Measurements from ENCODE around the gene RNF135. TPM values are rescaled to one million over a fixed set of nuclear protein-coding genes. Genes with fewer than 3 reads are reported as not detected.
"Not testable (repeated sequence)": the region's sequence is repeated elsewhere in the genome, so short reads cannot be mapped to it uniquely, and the experiment has no call there.

The RNF135 gene
- total and polyA plus RNA-seq, 2 donors (not counting 1 experiment from before 2014, with no cell fraction given), result 13.4 to 15.2 TPM

GRCh38 chr17:31031841-31032240, 61.0 kb downstream of the RNF135 start:
- no peak for TF ChIP-seq EZH2 (IDR thresholded peaks at IDR 0.05; ENCODE audit: low read length, missing control alignments)
- TF ChIP-seq CTCF (conservative IDR thresholded peaks at IDR 0.05 in 1 of 2, IDR thresholded peaks at IDR 0.05 in 1 of 2; ENCODE audit: low read depth in 1 of 2, low read length in 2 of 2), result no peak
- no peak overlapping the region for H3K9ac ChIP-seq (ENCODE audit: insufficient read depth, low read length)
- no peaks in the 10 kb centered on the region for H3K27me3 ChIP-seq (ENCODE audit: control insufficient read depth, insufficient read depth, low read length)
- no peak overlapping the region for H3K27ac ChIP-seq (ENCODE audit: insufficient read depth, low read length)
- no peaks in the 10 kb centered on the region for H3K9me3 ChIP-seq (ENCODE audit: control insufficient read depth, insufficient read depth, low read depth, low read length)
- no peaks in the 10 kb centered on the region for H4K20me1 ChIP-seq (ENCODE audit: control insufficient read depth, extremely low read depth, insufficient read depth, low read length)
- H3K36me3 ChIP-seq (ENCODE audit: control insufficient read depth, insufficient read depth, low read length), result peaks cover 2% of the 10 kb centered on the region
- H3K4me1 ChIP-seq (ENCODE audit: control insufficient read depth, extremely low read depth, insufficient read depth, low read length), result no peaks in the 10 kb centered on the region
- H2AFZ ChIP-seq (ENCODE audit: low read length), result no peak overlapping the region
- no peak for DNase-seq (ENCODE audit: low read depth in 2 of 2)
- no peak overlapping the region for H3K4me2 ChIP-seq (ENCODE audit: extremely low read depth, insufficient read depth, low read length)
- H3K4me3 ChIP-seq (replicated peaks in 1 of 4; ENCODE audit: control extremely low read depth in 1 of 4, insufficient read depth in 1 of 4, low read depth in 3 of 4, low read length in 4 of 4), result no peak overlapping the region
- no peaks in the 10 kb centered on the region for H3K79me2 ChIP-seq (ENCODE audit: control insufficient read depth, insufficient read depth, low read length)

GRCh38 chr17:31035611-31036010, 64.8 kb downstream of the RNF135 start:
- not testable (repeated sequence) for H3K4me2 ChIP-seq (ENCODE audit: extremely low read depth, insufficient read depth, low read length); H3K27me3 ChIP-seq (ENCODE audit: control insufficient read depth, insufficient read depth, low read length)

GRCh38 chr17:31040837-31041236, 70.0 kb downstream of the RNF135 start:
- H3K36me3 ChIP-seq (ENCODE audit: control insufficient read depth, insufficient read depth, low read length); H4K20me1 ChIP-seq (ENCODE audit: control insufficient read depth, extremely low read depth, insufficient read depth, low read length); H3K4me3 ChIP-seq (replicated peaks in 1 of 4; ENCODE audit: control extremely low read depth in 1 of 4, insufficient read depth in 1 of 4, low read depth in 3 of 4, low read length in 4 of 4); H3K79me2 ChIP-seq (ENCODE audit: control insufficient read depth, insufficient read depth, low read length); DNase-seq (ENCODE audit: low read depth in 2 of 2); H2AFZ ChIP-seq (ENCODE audit: low read length); H3K27me3 ChIP-seq (ENCODE audit: control insufficient read depth, insufficient read depth, low read length); H3K4me1 ChIP-seq (ENCODE audit: control insufficient read depth, extremely low read depth, insufficient read depth, low read length); H3K27ac ChIP-seq (ENCODE audit: insufficient read depth, low read length); H3K9me3 ChIP-seq (ENCODE audit: control insufficient read depth, insufficient read depth, low read depth, low read length); H3K9ac ChIP-seq (ENCODE audit: insufficient read depth, low read length); H3K4me2 ChIP-seq (ENCODE audit: extremely low read depth, insufficient read depth, low read length): not testable (repeated sequence)

More at GRCh38 chr17:31035611-31036010, 64.8 kb downstream of the RNF135 start:
- not testable (repeated sequence) for H2AFZ ChIP-seq (ENCODE audit: low read length); H3K4me1 ChIP-seq (ENCODE audit: control insufficient read depth, extremely low read depth, insufficient read depth, low read length); H3K4me3 ChIP-seq (replicated peaks in 1 of 4; ENCODE audit: control extremely low read depth in 1 of 4, insufficient read depth in 1 of 4, low read depth in 3 of 4, low read length in 4 of 4); H3K79me2 ChIP-seq (ENCODE audit: control insufficient read depth, insufficient read depth, low read length); H3K9ac ChIP-seq (ENCODE audit: insufficient read depth, low read length); H3K27ac ChIP-seq (ENCODE audit: insufficient read depth, low read length); H3K9me3 ChIP-seq (ENCODE audit: control insufficient read depth, insufficient read depth, low read depth, low read length); H4K20me1 ChIP-seq (ENCODE audit: control insufficient read depth, extremely low read depth, insufficient read depth, low read length); H3K36me3 ChIP-seq (ENCODE audit: control insufficient read depth, insufficient read depth, low read length); DNase-seq (ENCODE audit: low read depth in 2 of 2)

- H3K4me2 ChIP-seq (ENCODE audit: extremely low read depth, insufficient read depth, low read length); H3K27ac ChIP-seq (ENCODE audit: insufficient read depth, low read length); H4K20me1 ChIP-seq (ENCODE audit: control insufficient read depth, extremely low read depth, insufficient read depth, low read length); H3K4me3 ChIP-seq (replicated peaks in 1 of 4; ENCODE audit: control extremely low read depth in 1 of 4, insufficient read depth in 1 of 4, low read depth in 3 of 4, low read length in 4 of 4); H3K79me2 ChIP-seq (ENCODE audit: control insufficient read depth, insufficient read depth, low read length); H2AFZ ChIP-seq (ENCODE audit: low read length); DNase-seq (ENCODE audit: low read depth in 2 of 2); H3K36me3 ChIP-seq (ENCODE audit: control insufficient read depth, insufficient read depth, low read length); H3K27me3 ChIP-seq (ENCODE audit: control insufficient read depth, insufficient read depth, low read length); H3K4me1 ChIP-seq (ENCODE audit: control insufficient read depth, extremely low read depth, insufficient read depth, low read length); H3K9ac ChIP-seq (ENCODE audit: insufficient read depth, low read length); H3K9me3 ChIP-seq (ENCODE audit: control insufficient read depth, insufficient read depth, low read depth, low read length): not testable (repeated sequence)
Observed at GRCh38 chr17:31042378-31042777, 71.5 kb downstream of the RNF135 start.

GRCh38 chr17:31046856-31047425, 76.1 kb downstream of the RNF135 start:
- not testable (repeated sequence) for H3K4me2 ChIP-seq (ENCODE audit: extremely low read depth, insufficient read depth, low read length); H3K27me3 ChIP-seq (ENCODE audit: control insufficient read depth, insufficient read depth, low read length); H2AFZ ChIP-seq (ENCODE audit: low read length); H3K9me3 ChIP-seq (ENCODE audit: control insufficient read depth, insufficient read depth, low read depth, low read length); H4K20me1 ChIP-seq (ENCODE audit: control insufficient read depth, extremely low read depth, insufficient read depth, low read length); H3K4me1 ChIP-seq (ENCODE audit: control insufficient read depth, extremely low read depth, insufficient read depth, low read length); H3K79me2 ChIP-seq (ENCODE audit: control insufficient read depth, insufficient read depth, low read length); DNase-seq (ENCODE audit: low read depth in 2 of 2); H3K9ac ChIP-seq (ENCODE audit: insufficient read depth, low read length); H3K27ac ChIP-seq (ENCODE audit: insufficient read depth, low read length); H3K4me3 ChIP-seq (replicated peaks in 1 of 4; ENCODE audit: control extremely low read depth in 1 of 4, insufficient read depth in 1 of 4, low read depth in 3 of 4, low read length in 4 of 4); H3K36me3 ChIP-seq (ENCODE audit: control insufficient read depth, insufficient read depth, low read length)
